Esophagus squamous epithelium (tissue), 4 donors: ENCODE measurements around the gene SLC50A1.

ENCODE experiments used
- POLR2A ChIP-seq, 4 donors: fragments of 450-650 bp; IDR thresholded peaks; one replicate each; pipeline ENCODE4 v1.6.1; 2017; ENCODE audit warnings: antibody characterized with exemption in 4 of 4, mild to moderate bottlenecking in 4 of 4, moderate library complexity in 3 of 4
- TF ChIP-seq, protein P1 (sequence below), 6 experiments: fragments of 450-650 bp in 4 of 6; fragments of 200-600 bp in 2 of 6; sonication (generic) in 2 of 6; IDR thresholded peaks; one replicate each; pipeline ENCODE4 v1.5.1; 2016 to 2019; ENCODE audit warnings: antibody characterized with exemption in 6 of 6, mild to moderate bottlenecking in 4 of 6, moderate library complexity in 4 of 6

DNA sequence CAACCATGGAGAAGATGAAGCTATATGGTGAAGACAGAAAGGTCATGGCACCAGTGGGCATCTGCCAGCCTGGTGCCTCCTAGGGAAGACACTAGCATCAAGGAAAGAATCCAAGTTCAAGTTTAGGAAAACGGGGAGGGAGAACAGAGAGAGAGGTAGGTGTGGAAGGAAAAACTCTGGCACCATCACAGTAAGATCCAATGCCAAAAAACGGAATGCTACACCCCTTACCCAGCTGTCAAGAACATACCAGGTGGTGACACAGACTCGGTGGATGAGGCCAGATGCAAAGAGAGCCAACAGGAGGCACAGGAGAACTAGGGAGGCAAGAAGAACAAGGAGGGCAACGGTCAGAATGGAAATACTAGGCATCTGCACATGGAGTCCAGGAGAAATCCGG lies 33.9 kb downstream of the SLC50A1 start:
- TF ChIP-seq, protein P1, sequence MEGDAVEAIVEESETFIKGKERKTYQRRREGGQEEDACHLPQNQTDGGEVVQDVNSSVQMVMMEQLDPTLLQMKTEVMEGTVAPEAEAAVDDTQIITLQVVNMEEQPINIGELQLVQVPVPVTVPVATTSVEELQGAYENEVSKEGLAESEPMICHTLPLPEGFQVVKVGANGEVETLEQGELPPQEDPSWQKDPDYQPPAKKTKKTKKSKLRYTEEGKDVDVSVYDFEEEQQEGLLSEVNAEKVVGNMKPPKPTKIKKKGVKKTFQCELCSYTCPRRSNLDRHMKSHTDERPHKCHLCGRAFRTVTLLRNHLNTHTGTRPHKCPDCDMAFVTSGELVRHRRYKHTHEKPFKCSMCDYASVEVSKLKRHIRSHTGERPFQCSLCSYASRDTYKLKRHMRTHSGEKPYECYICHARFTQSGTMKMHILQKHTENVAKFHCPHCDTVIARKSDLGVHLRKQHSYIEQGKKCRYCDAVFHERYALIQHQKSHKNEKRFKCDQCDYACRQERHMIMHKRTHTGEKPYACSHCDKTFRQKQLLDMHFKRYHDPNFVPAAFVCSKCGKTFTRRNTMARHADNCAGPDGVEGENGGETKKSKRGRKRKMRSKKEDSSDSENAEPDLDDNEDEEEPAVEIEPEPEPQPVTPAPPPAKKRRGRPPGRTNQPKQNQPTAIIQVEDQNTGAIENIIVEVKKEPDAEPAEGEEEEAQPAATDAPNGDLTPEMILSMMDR (IDR thresholded peaks at IDR 0.05) = no peak
- no peak for TF ChIP-seq POLR2A (IDR thresholded peaks at IDR 0.05)
